Hypothalamus (tissue), 51 donors: ENCODE measurements around the gene DUT.

Experiments used
- DNase-seq, 51 donors: peaks; one replicate each; lab custom pipeline; 2025; lab: John Stamatoyannopoulos, UW

DUT gene

GRCh38 chr15:48330855-48331795, at the start of gene DUT:
TSS of gene DUT (plus strand) at chr15:48331429. CDS start at chr15:48331516, 87 bp downstream.
- DNase-seq: peak; percentile 15 to 92 (median 79)

- DNase-seq: no peak
Observed at GRCh38 chr15:48281674-48282073, 49.6 kb upstream of the DUT start.

DNA sequence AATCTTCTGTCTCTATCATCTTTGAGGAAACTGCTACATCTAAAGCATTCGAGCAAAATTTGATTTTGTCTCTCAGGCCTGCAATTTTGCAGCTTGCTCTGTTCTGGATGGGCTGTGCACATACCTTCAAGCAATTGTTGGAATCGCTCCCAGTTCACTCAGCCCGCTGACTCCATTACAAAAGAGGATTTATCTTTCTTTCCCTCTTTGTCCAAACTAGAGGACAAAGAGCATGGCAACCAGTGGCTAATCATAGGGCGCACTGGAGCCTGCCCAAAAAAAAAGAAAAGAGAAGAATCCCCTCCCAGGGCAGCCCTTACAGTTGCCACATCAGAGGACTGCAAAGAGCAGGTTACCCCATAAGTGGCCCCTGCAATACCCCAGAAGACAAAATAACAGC, 49.0 kb upstream of the DUT start:
- DNase-seq: peak in 2 of 51 donors; percentile 2 to 12

- DNase-seq: no peak
Observed at GRCh38 chr15:48283396-48284145, 47.7 kb upstream of the DUT start.

DNA sequence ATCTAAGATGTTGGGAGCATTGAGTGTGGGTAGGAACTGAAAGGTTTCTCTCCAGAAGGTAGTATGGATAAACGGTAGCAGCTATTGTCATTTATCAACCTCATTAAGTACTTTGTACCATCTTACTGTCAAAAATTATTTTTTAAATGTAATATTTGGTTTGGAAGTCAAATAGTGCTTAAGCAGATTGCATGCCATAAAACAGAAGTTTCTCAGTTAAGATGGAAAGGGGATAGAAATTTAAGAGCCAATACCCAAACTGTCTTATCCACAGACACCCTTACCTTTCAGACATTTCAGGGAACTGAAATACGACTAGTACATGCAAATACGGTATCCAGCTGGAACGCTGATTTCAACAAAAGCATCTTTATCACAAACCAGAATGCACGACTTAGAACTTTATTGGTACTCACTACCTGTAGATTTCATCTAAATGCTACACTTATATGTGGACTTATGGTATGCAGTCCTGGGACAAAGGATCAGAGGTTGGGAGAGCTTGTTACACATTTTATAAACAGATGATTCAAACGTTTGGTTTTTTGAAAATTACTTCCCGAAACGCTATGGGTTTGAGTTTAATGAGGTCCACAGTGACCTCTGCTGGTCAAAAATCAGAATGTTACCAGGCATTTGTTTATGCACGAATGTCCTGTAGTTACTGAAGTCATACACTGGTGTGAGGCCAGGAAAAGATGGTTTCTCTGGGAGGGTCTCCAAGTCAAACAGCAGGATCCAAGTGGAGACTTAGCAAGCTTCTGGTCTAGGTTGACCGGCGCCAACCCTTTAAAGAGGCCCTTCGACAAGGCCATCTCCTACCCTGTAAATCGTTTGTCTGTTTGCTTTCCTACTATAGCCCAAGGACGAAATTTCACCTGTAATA, 45.7 kb upstream of the DUT start:
- peak in 28 of 51 donors; percentile 0 to 76 (median 10) for DNase-seq

DNA sequence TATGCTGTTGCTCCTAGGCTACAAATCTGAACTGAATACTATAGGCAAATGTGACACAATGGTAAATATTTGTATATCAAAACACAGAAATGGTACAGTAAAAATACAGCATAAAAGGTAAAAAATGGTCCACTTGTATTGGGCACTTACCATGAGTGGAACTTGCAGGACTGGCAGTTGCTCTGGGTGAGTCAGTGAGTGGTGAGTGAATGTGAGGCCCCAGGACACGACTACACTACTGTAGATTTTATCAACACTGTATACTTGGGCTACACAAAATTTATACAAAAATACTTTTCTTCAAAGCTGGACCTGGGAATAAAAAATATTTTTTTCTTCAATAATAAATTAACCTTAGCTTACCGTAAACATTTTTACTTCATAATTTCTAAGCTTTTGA, 41.6 kb upstream of the DUT start:
- DNase-seq: no peak

DNA sequence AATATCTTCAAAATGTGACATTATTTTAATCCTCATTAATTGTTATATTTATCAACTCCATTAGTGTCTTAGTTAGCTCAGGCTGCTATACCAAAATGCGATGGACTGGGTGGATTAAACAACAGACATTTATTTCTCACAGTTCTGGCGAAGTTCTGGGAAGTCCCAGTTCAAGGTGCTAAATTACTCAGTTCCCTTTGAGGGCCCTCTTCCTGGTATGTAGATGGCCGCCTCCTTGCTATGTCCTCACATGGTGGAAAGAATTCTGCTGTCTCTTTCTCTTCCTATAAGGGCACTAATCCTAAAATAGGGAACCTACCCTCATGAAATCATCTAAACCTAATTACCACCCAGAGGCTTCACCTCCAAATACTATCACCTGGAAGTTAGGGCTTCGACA, 38.8 kb upstream of the DUT start:
- DNase-seq: no peak

- no peak for DNase-seq
Observed at GRCh38 chr15:48297668-48298067, 33.6 kb upstream of the DUT start.

GRCh38 chr15:48298914-48299313, 32.3 kb upstream of the DUT start:
- DNase-seq: no peak

GRCh38 chr15:48300038-48300437, 31.2 kb upstream of the DUT start:
- no peak for DNase-seq

DNA sequence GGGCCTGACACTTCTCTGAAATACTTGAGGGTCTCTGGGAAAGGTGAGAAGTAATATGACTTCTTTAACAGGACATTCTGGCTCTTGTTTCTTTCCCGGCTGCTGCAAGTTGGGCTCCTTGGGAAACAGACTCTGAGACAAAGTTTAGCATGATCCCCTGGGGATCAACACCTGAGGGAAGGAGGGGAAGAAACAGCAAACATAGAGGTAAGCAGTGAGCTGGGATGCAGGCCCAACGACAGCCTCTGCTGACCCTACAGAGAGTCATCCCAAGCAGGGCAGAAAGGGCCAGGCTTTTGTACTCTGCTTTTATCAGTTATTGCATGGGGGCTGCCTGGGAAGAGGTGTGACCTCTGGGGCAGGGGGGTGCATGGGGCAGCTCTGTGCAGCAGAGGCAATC, 26.8 kb upstream of the DUT start:
- no peak for DNase-seq

DNA sequence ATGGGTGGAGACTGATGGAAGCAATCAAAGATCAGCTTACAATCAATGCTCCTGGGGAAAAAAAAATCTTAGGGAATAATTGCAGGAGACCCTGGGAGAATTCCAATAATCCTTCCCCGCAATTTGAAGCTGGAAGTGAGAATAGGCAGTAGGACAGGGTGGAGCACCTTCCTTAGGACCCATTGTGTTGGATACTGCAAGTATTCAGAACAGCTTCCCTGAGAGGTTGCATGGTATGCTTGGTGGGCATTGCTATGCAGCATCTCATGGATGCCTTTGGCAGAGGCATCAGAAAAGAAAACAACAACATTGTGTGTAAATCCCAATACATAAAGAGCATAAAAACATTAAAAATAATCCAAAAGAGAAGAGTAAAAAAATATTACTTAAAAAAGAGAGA, 24.6 kb upstream of the DUT start:
- DNase-seq: no peak

DNA sequence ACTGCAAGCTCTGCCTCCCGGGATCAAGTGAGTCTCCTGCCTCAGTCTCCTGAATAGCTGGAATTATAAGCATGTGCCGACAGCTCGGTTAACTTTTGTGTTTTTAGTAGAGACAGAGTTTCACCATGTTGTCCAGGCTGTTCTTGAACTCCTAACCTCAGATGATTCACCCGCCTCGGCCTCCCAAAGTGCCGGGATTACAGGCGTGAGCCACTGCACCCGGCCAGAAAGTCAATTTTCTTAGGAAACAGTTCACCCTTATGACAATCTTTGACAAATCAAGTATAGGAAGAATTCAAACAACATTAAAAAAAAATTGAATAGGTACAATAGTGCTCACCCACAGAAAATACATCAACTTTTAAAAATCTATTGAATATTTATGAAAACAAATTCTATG, 23.6 kb upstream of the DUT start:
- no peak for DNase-seq

- DNase-seq: no peak
Observed at GRCh38 chr15:48309740-48310139, 21.5 kb upstream of the DUT start.

- DNase-seq: no peak
Observed at GRCh38 chr15:48313216-48313615, 18.0 kb upstream of the DUT start.

GRCh38 chr15:48315041-48315440, 16.2 kb upstream of the DUT start:
- no peak for DNase-seq

DNA sequence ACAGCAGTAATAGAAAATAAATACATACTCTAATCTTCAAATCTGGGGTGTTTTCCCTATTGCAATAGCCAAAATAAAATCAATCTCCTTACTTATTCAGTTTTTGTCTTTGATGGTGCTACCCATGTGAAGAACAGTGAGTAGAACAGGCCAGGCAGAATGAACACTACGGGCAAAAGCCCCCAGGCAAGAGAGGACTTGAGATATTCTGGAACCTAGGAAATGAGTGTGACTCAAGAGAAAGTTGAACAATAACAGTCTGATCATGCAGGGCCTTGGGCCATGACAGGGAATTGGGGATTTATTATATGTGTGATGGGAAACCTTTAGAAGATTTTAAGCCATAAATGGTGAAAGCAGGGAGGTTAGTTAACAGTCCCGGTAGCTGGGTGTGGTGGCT, 14.0 kb upstream of the DUT start:
- no peak for DNase-seq

DNA sequence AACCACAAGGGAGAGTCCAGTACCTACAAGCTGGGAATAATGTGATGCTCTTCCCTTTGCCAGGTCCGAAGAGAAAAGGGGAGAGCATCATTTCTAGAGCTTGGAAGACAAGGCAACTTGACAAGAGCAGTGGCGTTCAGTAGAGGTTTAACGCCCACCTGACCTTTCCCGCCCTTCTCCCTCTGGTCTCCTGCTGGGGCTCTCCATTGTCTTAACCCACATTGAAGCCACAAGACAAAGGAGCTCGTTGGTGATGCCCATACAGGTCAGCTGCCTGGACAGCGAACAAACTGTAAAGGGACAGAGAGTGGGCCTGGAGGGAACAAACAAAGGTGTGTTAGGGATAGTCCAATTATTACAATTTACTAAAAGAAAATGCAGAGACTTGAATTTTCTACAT, 13.1 kb upstream of the DUT start:
- DNase-seq: no peak

- no peak for DNase-seq
Observed at GRCh38 chr15:48323294-48323693, 7.9 kb upstream of the DUT start.

GRCh38 chr15:48324949-48325348, 6.3 kb upstream of the DUT start:
- DNase-seq: no peak

- no peak for DNase-seq
Observed at GRCh38 chr15:48325400-48325799, 5.8 kb upstream of the DUT start.
